Epithelial cell of prostate (primary cell): ENCODE data around the gene KCNK2.

Experiments
- DNase-seq: peaks from one replicate; pipeline ENCODE4 v3.0.0-alpha.2; 2011; ENCODE audit warnings: low read depth, low spot score
- H3K27ac ChIP-seq: fragments of 450-650 bp; 2 replicates; pipeline ENCODE4 v1.5.1; 2017; ENCODE audit warnings: mild to moderate bottlenecking

KCNK2 gene, protein sequence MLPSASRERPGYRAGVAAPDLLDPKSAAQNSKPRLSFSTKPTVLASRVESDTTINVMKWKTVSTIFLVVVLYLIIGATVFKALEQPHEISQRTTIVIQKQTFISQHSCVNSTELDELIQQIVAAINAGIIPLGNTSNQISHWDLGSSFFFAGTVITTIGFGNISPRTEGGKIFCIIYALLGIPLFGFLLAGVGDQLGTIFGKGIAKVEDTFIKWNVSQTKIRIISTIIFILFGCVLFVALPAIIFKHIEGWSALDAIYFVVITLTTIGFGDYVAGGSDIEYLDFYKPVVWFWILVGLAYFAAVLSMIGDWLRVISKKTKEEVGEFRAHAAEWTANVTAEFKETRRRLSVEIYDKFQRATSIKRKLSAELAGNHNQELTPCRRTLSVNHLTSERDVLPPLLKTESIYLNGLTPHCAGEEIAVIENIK

DNA sequence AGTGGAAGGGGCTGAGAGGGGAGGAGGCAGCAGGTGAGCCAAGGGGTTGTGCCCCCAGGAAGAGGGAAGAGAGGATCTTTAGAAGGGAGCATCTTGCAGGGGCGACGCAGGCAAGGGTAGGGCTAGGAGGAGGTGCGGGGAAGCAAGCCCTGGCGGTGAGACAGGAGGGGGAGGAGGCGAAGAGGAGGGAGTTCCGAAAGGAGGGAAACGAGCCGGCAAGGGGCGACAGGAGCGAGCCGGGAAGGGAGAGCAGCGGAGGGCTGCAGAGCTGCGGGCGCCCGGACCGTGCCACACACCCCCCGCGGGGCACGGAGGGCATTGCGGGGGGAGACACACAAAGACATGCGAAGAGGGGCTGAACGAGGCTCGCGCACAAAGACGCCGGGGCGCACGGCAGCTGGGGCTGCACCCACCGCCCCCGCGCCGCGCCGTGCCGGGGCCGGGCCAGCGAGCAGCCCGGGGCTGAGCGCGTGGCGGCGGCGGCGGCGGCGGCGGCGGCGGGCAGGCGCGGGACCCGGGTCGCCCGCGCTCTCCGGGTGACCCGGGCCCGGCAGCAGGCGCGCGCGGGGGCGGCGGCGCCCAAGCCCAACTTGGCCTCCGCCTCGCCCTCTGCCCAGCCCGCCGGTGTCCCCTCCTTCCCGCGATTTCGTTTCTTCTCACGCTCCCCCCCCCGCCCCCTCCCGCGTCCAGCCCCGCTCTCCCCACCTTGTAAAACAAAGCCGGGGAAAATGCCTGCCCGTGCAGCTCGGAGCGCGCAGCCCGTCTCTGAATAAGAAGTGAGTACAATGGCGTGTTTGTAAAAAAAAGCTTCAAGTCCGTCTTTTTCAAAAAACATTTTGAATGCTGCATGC, at the start of gene KCNK2:
Gene KCNK2 (plus strand): TSS at position 206 of the 851 bp plus-strand sequence. CDS start 649 bp downstream, outside the sequence.
- no peak for DNase-seq
- H3K27ac ChIP-seq, result no peak within 1 kb of the TSS

DNA sequence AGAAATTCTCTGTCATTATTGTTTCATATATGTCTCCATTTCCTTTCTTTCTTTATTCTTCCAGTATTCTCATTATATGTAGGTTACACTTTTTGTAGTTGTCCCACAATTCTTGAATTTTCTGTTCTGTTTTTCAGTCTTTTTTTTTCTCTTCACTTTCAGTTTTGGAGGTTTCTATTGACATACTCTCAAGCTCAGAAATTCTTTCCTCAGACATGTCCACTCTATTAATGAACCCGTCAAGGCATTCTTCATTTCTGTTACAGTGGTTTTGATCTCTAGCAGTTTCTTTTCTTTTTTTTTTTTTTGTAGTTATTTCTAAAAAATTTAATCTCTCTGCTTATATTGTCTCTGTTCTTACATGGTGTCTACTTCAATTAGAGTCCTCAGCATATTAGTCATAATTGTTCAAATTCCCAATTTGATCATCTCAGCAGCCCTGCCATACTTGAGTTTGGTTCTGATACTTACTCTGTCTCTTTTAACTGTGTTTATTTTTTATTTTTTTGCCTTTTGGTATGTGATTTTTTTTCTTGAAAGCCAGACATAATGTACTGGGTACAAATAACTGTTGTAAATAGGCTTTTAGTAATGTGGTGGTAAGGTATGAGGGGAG, 49.5 kb upstream of the KCNK2 start:
- DNase-seq, result no peak
- H3K27ac ChIP-seq, result no peak overlapping the region

GRCh38 chr1:215040190-215040589, 42.3 kb upstream of the KCNK2 start:
- H3K27ac ChIP-seq, result no peak overlapping the region
- DNase-seq, result no peak

- H3K27ac ChIP-seq, result no peak overlapping the region
- no peak for DNase-seq
Measured at GRCh38 chr1:215043401-215043800, 39.1 kb upstream of the KCNK2 start.

- DNase-seq, result no peak
- no peak overlapping the region for H3K27ac ChIP-seq
Measured at GRCh38 chr1:215044151-215044550, 38.4 kb upstream of the KCNK2 start.

DNA sequence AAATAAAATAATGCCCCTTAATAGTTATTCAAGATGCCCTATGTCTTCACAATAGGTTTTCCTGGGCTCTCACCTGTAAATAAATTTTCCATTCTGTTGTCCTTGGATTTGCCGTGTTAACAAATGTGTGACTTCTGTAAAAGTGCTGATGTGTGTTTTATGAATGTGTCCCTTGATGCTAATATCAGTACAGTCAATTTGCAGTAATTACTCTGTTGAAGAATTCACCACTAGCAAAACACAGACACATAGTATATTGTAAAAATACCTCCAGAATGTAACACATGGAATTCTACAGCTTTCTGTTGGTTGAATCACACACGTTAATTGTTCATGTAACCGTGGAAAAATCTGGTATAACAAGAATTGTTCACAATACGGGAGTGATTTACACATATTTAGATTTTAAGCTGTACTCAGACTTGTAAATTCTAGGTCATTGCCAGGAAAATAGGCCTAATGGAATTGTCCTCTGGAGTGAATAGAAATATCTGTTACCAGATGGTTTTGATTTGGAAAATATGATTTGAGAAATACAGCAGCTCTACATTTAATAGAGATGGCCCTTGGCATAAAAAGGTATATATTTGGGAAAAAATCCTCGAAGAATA, 36.7 kb upstream of the KCNK2 start:
- no peak overlapping the region for H3K27ac ChIP-seq
- no peak for DNase-seq

- H3K27ac ChIP-seq, result no peak overlapping the region
- DNase-seq, result no peak
Measured at GRCh38 chr1:215052256-215053015, 30.1 kb upstream of the KCNK2 start.

DNA sequence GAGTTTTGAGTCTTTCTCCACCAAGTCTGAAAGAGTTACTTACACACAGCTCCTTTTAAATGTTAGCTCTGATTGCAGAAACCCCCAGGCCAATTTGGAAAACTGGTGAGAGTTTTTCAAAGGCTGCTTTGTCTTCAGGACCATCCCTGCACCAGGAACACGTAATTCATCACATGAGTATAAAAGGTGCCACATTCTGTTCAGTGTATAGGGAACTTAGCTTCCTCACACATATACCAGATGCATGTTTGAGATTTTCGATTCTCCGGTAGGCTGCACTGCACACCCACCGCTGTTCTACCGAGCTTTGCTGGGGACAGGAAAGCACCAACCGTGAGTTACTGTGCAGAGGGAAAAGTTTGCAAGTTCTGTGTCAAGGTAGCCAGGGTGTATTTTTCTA, 28.3 kb upstream of the KCNK2 start:
- no peak overlapping the region for H3K27ac ChIP-seq
- no peak for DNase-seq

GRCh38 chr1:215055281-215055935, 27.1 kb upstream of the KCNK2 start:
- no peak for DNase-seq

GRCh38 chr1:215056584-215056983, 26.0 kb upstream of the KCNK2 start:
- no peak for DNase-seq
- H3K27ac ChIP-seq, result no peak overlapping the region

More at GRCh38 chr1:215055281-215055935, 27.1 kb upstream of the KCNK2 start:
- H3K27ac ChIP-seq, result no peak overlapping the region

DNA sequence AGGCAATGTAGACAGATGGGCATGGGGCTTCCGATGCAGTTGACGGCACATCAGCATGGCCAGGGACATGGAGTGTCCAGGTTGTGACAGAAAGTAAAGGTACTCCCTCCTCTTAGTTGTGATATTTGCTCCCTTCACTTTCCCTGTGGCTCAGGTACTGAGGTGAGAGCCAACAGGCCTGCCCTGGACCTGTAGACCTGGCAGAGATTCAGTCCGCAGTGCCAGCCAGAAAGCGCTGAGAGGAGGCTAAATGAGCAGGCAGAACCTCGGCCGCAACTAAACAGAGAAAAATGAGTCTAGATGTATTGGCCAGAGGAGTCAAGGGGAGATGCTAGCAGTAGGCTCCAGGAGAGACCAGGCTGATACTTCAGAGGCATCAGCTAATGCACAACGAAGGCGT, 22.6 kb upstream of the KCNK2 start:
- H3K27ac ChIP-seq, result no peak overlapping the region
- DNase-seq, result no peak

DNA sequence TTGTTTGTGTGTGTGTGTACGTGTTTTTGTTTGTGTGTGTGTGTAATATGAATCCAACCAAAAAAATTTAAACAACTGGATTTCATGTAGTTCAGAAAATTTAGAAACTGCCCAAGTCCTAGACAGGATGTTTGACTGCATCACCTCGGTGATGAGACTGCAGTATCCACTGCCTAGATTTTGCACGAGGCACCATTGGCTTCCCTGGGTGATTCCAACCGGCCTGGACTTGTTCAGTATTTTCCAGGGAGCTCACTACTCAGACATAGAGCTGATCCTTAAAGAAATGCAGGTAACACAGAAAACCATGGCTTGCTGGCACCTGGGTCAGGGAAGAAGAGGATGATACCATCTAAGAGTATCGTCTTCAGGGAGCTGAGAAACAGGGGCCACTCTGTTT, 18.2 kb upstream of the KCNK2 start:
- no peak for DNase-seq
- H3K27ac ChIP-seq, result no peak overlapping the region

GRCh38 chr1:215071078-215071477, 11.5 kb upstream of the KCNK2 start:
- H3K27ac ChIP-seq, result no peak overlapping the region
- DNase-seq, result no peak

DNA sequence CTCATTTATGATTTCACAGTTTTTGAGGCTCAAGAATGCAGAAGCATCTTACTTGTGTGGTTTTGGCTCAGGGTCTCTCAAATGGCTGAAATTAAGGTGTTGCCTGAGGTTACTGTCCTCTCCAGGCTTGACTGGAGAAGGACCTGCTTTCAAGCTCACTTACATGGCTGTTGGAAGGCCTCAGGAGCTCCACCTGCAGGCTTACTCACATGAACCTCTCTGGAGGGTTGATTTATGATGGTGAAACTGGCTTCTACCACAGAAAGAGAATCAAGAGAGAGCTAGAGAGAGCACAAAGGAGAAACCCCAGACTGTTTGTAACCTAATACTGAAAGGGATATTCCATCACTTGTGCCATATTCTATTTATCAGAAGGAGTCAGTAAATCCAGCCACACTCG, 6.2 kb upstream of the KCNK2 start:
- DNase-seq, result peak; percentile 16
- H3K27ac ChIP-seq, result no peak overlapping the region

DNA sequence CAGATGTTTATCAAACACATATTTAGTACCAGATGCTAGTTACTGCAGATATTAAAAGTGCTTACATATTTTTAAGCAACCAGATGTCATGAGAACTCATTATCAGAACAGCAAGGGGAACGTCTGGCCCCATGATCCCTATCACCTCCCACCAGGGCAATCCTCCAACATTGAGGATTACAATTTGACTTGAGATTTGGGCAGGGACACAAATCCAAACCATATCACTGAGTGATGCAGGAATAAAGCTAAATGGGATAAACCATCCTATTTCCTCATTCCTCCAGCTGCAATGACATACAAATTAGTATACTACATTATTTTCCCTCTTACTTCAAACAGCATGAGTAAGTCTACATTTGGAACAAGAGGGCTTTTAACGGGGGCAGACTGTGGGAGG, 3.1 kb upstream of the KCNK2 start:
- no peak for DNase-seq
- H3K27ac ChIP-seq, result no peak overlapping the region

DNA sequence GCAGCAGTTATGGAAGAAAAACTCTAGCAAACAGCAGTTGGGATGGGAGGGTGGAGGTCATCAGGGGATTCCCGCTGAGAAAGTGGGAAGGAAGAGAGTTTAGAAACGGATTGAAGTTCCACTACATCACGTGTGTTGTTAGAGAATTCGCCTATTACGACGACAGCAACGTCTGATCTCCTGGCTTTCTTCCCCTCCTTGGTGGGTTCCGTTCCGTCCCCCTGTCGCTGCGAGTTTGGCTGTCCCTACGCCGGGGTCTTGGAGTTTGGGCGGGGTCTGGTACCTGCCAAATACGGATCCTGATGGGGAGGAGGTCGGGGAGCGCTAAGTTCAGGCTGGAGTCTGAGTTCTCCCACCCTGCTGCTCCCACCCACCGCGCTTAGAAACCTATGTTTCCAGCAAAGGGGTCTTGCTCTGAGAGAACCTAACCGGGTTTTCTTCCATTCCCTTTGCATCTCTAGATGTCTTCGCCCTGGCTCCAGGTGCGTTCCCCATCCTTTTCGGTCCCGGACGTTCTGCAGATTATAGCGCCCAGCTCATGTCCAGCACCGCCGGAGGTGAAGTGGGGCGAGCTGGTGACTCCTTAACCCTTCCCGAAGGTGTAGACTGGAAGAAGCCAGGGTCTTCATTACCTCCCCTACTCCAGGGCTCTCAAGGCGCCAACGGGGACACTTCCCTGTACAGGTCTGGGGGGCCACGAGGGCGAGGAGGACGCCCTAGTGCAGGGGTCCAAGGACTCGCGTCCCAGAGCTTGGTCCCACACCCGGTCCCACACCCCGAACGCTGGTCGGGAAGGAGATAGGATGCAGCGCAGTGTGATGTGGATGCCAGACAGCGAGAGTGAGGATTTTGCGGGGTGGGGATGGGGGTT, 641 bp upstream of the KCNK2 start:
- H3K27ac ChIP-seq, result no peak overlapping the region
- no peak for DNase-seq

DNA sequence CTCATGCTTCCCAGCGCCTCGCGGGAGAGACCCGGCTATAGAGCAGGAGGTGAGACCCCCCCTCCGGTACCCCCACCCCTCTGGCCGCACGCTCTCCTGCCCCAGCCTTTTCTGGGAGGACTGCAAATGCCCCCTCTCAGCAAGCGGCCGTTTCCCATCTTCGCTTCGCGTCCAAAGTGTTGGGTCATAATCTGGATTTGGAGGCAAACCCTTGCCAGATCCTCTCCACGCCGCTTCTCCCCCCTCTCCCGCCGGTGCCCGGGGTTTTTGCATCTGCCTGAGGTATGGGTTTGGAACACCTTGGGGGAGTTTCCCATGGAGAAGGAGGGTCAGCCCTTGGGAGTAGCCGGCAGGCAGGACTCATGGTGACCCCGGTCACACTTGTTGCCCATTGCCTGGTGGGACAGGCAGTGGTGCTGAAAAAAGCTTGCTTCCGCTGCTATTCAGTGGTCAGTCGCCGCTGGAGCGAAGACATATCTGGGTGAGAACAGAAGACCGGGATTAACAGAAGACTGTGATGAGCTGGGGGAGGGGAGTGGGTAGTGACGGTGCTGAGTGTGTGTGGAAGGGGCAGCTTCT, 935 bp downstream of the KCNK2 start:
- DNase-seq, result no peak
- H3K27ac ChIP-seq, result no peak overlapping the region

- no peak overlapping the region for H3K27ac ChIP-seq
- no peak for DNase-seq
Measured at GRCh38 chr1:215084621-215085020, 2.1 kb downstream of the KCNK2 start.
